NK-92 (cell line): ENCODE results near the gene KCND2.
"Not testable (repeated sequence)": the region's sequence is repeated elsewhere in the genome, so short reads cannot be mapped to it uniquely, and the experiment has no call there.

Experiments
- DNase-seq: peaks from one replicate; lab custom pipeline; 2025; ENCODE audit not compliant: unreplicated experiment; lab: John Stamatoyannopoulos, UW

Gene KCND2

GRCh38 chr7:120738816-120739215 lies 465.8 kb downstream of the KCND2 start:
- DNase-seq: no peak

GRCh38 chr7:120740348-120740747 lies 467.4 kb downstream of the KCND2 start:
- no peak for DNase-seq

GRCh38 chr7:120741371-120742042 lies 468.5 kb downstream of the KCND2 start:
- DNase-seq: no peak

- no peak for DNase-seq
Measured at GRCh38 chr7:120742372-120742771, 469.4 kb downstream of the KCND2 start.

GRCh38 chr7:120743128-120743527 lies 470.2 kb downstream of the KCND2 start:
- no peak for DNase-seq

GRCh38 chr7:120760050-120760449 lies 487.1 kb downstream of the KCND2 start:
- DNase-seq: no peak

GRCh38 chr7:120760851-120761250 lies 487.9 kb downstream of the KCND2 start:
- DNase-seq: no peak

- DNase-seq: no peak
Measured at GRCh38 chr7:120770206-120770605, 497.2 kb downstream of the KCND2 start.

GRCh38 chr7:120774481-120774880 lies 501.5 kb downstream of the KCND2 start:
- DNase-seq: no peak

GRCh38 chr7:120775755-120776154 lies 502.8 kb downstream of the KCND2 start:
- no peak for DNase-seq

GRCh38 chr7:120779078-120779477 lies 506.1 kb downstream of the KCND2 start:
- DNase-seq: not testable (repeated sequence)

- DNase-seq: not testable (repeated sequence)
Measured at GRCh38 chr7:120780451-120780850, 507.5 kb downstream of the KCND2 start.

GRCh38 chr7:120780938-120781337 lies 508.0 kb downstream of the KCND2 start:
- no peak for DNase-seq

- not testable (repeated sequence) for DNase-seq
Measured at GRCh38 chr7:120781924-120782323, 508.9 kb downstream of the KCND2 start.

GRCh38 chr7:120783273-120783672 lies 510.3 kb downstream of the KCND2 start:
- DNase-seq: no peak

GRCh38 chr7:120783721-120784120 lies 510.7 kb downstream of the KCND2 start:
- no peak for DNase-seq

- DNase-seq: no peak
Measured at GRCh38 chr7:120785095-120785494, 512.1 kb downstream of the KCND2 start.

- no peak for DNase-seq
Measured at GRCh38 chr7:120792091-120792860, 519.3 kb downstream of the KCND2 start.

GRCh38 chr7:120792861-120793130 lies 519.8 kb downstream of the KCND2 start:
- no peak for DNase-seq

GRCh38 chr7:120793213-120793936 lies 520.4 kb downstream of the KCND2 start:
- DNase-seq: no peak

GRCh38 chr7:120794106-120794729 lies 521.2 kb downstream of the KCND2 start:
- no peak for DNase-seq
